Stimulated activated CD8-positive, alpha-beta memory T cell treated with anti-CD3 and anti-CD28 coated beads, Interleukin-12 subunit alpha, Interleukin-12 subunit beta, amount 100 ng/mL, for 24 hours (primary cell): Measurements from ENCODE around the gene LRRN2.
"Not testable (repeated sequence)": the region's sequence is repeated elsewhere in the genome, so short reads cannot be mapped to it uniquely, and the experiment has no call there.

Source experiments
- DNase-seq: peaks from one replicate; pipeline ENCODE4 v3.0.0-alpha.2; 2020; ENCODE audit errors: extremely low read depth

The LRRN2 gene

GRCh38 chr1:204575221-204576190 is 110.0 kb downstream of the LRRN2 start:
- no peak for DNase-seq

DNA sequence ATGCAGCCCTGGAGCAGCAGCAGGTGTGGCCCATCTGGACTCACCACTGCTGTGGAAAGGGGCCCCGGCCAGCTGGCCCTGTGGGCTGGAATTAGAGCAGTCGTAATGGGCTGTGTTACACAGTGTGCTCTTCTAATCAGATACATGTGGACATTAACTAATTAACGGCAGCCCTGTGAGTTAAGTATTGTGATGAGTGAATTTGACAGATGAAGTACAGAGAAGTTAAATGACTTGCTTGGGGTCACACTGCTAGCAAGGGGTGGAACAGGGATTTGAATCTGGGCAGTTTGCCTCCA is 110.7 kb downstream of the LRRN2 start:
- DNase-seq: no peak

DNA sequence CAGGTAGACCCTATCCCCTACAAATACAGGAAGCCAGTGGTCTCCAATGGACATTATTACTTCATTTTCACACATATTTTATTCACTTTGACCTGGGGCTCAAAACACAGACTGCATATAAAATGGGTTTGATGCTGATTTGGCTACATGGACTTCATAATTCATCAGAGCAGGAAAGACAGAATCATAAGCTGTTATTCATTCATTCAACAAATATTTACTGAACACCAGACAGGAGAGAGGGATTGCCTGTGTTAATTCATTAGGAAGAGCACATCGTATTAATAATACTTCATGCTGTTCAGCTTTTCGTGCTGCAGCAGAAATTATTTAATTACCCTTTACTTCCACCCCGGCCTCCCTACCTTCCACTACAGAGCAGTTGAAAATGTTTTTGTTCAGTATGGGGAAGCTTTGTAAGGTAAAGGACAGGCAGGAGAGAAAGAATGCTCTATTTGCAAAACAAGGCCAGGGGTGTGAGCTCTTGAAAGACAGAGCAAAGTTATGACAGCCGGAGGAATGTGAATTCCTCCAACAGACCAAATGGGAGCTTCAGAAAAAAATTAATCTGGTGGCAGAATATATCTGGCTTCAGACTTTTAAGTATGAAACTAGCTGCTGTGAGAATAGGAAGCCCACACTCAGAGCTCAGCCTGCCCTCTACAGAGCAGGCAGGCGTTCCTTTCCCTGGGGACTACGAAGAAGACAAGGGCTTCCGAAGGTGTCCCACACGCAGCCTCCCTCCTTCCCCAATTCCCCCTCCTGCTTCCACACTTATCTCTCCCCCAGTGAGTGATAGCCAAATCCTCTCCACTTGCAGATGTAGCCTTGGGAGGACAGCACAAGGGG is 111.3 kb downstream of the LRRN2 start:
- no peak for DNase-seq

DNA sequence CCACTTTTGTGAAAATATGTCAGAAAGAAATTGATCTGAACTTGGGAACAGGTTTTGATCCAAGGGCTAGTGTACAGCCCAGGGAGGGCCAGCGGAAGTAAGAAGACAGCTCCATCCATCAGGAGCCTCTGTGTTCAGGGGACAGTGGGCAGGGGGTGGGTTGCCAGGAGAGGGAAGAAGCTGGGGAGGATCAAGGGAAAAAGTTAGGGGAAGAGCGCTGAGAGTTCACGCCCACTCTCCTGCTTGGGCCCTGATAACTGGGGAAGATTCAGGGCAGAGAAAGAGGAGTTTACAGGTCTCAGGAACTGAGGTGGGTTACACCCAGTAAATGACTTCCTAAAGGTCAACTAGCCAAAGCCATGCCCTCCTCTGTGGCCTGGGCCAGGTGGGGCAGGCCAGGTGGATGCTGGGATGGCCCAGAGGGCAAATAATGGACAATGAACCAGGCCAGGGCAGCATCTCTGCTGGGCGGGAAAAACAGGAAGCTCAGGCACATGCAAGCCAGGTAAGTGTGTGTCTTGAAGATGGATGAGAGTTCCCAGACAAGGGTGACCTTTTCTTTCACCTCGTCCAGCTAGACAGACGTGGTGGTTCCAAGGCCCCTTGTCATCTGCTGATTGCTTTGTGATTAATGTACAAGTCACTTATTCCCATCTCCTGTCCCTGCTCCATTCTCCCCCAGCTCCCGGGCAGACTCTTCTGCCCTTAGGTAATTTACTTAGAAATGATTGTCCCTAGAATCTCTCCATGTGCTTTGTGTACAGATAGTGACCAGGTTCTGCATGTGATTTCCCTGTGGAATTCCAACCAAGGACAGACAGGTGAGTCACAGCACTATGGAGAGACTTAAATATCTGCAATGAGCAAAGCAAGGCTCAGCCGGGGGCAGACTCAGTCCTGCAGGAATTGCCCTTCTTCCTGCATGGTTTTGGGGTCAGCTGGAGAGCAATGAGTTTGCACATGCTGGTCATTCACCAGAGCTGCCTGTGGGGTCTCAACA is 112.3 kb downstream of the LRRN2 start:
- no peak for DNase-seq

- no peak for DNase-seq
Observed at GRCh38 chr1:204571631-204572030, 113.9 kb downstream of the LRRN2 start.

DNA sequence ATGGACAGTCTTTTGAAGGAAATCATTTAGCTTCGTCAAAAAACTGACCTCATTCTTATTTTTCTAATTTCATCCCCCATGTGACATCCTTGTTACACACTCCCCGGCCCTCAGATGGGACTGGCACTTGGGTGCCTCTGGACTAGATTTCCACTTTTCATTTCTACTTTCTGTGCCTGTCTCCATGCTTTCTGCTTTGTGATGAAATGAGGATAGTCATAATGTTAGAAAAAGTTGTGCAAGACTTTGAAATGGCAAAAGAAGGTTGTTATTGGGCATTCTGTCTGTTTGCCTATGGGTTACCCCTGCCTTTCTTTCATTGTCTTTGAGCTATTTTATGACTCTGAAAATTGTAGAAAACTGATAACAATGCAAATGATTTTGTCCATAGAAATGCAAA is 114.4 kb downstream of the LRRN2 start:
- no peak for DNase-seq

DNA sequence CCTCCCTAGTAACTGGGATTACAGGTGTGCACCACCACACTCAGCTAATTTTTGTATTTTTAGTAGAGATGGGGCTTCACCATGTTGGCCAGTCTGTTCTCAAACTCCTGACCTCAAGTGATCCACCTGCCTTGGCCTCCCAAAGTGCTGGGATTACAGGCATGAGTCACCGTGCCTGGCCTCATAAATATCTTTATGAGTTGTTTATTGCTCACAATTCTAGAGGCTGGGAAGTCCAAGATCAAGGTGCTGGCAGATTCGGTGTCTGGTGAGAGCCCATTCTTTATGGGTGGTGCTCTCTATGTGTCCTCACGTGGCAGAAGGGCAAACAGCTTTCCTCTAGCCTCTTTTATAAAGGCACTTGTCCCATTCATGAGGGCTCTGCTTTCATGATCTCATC is 115.5 kb downstream of the LRRN2 start:
- DNase-seq: not testable (repeated sequence)

GRCh38 chr1:204569478-204569877 is 116.1 kb downstream of the LRRN2 start:
- no peak for DNase-seq

GRCh38 chr1:204568576-204569315 is 116.8 kb downstream of the LRRN2 start:
- no peak for DNase-seq
